Neural progenitor cell (in vitro differentiated cells): ENCODE results near the gene CNKSR1.

Source experiments
- CTCF ChIP-seq: fragments of 200-600 bp; sonication (generic); IDR thresholded peaks from 2 replicates; pipeline ENCODE4 v1.5.1; 2017; ENCODE audit warnings: antibody characterized with exemption, mild to moderate bottlenecking
- EZH2 ChIP-seq: fragments of 200-600 bp; sonication (generic); IDR thresholded peaks from 2 replicates; pipeline ENCODE4 v1.6.1; 2017; ENCODE audit warnings: antibody characterized with exemption, mild to moderate bottlenecking, moderate library complexity

- TF ChIP-seq CTCF (no peak), EZH2 (no peak)
Observed at GRCh38 chr1:26203642-26204318, 26.5 kb downstream of the CNKSR1 start.
